Stimulated activated CD8-positive, alpha-beta memory T cell treated with anti-CD3 and anti-CD28 coated beads, Interleukin-15, amount 100 ng/mL, for 4 hours (primary cell): ENCODE measurements around the gene FAM83G.

Experiments
- DNase-seq, 2 donors: peaks; one replicate each; pipeline ENCODE4 v3.0.0-alpha.2; 2020; ENCODE audit warnings: low read depth in 2 of 2

FAM83G gene

GRCh38 chr17:19010729-19011505 is 6.4 kb upstream of the FAM83G start:
- DNase-seq, result no peak

GRCh38 chr17:19009970-19010369 is 5.4 kb upstream of the FAM83G start:
- no peak for DNase-seq

DNA sequence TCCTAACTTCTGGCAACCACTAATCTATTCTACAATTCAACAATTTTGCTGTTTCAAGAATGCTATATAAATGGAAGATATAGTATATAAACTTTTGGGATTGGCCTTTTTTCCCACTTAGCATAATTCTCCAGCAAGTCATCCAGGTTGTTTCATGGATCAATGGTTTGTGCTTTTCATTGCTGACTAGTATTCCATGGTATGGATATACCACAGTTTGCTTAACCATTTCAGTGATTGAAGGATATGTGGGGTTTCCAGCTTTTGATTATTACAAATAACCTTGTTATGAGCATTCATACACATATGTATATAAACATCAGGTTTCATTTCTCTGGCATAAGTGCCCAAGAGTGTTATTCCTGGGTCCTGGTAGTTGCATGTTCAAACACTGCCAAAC is 2.1 kb upstream of the FAM83G start:
- no peak for DNase-seq

DNA sequence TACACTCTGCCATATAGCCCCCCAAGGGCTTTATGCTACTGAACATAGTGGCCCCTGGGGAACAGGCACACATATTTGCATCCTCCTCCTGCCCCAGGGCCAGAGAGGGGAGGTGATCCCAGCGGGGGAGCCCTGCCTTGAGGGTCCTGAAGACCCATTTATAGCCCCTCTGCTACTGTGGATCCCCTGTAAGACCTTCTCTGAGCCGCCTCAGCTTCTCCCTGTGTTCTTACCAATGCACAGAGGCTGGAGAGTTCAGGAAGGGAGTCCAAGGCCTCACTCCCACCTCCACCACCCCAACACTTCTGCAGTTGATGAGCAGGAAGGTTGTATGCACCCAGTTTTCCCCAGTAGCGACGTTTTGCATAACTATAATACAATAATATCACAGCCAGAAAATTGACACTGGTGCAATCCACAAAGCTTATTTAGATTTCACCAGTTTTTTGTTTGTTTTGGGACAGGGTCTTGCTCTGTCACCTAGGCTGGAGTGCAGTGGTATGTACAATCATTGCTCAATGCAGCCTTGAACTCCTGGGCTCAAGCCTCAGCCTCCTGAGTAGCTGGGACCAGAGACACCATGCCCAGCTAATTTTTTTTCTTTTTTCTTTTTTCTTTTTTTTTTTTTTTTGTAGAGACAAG is 1.3 kb upstream of the FAM83G start:
- no peak for DNase-seq

- DNase-seq, result no peak
Measured at GRCh38 chr17:19005137-19005773, 691 bp upstream of the FAM83G start.

GRCh38 chr17:19003543-19004420 is 782 bp downstream of the FAM83G start:
- DNase-seq, result peak in 1 of 2 donors; percentile 37

DNA sequence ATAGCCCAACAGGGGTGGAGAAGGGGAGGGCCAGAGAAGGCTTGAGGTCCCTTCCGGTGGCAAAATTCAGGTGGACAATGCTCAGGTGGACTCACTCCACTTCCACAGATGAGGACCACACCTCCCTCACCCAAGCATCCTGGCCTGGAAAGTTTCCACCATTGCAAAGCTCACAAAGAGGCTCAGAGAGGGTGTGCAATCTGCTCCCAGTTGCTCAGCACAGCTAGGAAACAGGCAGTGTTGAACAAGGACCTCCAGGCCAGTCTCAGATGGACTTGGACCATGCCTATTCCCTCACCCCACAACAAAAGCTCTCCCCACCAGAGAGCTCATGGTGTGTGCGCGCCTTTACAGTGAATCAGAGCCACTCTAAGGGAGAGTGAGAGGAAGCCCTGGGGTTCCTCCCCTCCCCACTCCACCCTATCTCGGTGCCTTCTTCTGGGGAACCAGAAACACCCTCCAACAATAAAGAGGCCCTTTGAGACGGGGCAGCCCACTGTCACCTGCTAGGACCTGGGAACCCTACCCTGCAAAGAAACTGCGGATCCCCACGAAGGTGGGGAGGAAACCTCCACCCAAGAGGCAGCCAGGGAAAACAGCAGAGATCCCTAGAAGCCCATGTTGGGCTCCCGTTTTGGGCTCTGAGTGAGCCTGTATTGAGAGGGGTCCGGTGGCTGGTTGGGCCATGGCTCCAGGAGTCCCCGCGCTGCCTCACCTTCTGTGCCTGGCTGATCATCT is 1.6 kb downstream of the FAM83G start:
- DNase-seq, result no peak

DNA sequence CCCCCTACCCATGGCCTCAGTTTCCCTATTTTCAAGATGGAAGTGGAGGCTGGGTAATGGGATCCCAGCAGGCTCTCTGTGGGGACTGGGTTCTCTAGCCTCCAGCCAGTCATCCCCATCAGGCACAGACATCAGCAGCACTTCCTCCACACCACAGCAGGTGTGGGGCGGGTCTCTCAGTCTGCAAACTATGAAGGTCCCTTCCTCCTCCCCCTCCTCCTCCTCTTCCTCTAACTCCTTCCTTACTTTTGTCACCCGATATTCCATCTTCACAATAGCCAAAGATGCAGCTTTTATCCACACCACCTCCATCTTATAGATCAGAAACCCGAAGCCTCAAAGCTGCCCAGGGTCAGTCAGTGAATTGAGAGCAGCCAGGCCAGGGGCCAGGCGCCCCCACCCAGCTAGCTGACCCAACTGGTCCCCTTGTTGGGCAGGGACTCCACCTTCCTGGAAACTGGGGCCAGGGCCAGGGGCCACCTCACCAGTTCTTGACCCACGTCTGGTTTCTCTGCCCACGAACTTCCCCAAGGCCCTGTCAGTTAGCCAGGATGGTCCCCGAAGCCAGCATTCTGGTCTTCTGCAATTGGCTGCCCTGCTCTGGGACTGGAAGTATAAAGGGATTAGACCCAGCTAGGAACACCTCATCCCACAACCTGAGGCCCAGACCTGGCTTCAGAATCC is 2.5 kb downstream of the FAM83G start:
- no peak for DNase-seq

GRCh38 chr17:19000531-19001325 is 3.8 kb downstream of the FAM83G start:
- DNase-seq, result no peak

- DNase-seq, result no peak
Measured at GRCh38 chr17:18999911-19000310, 4.7 kb downstream of the FAM83G start.

- no peak for DNase-seq
Measured at GRCh38 chr17:18999394-18999793, 5.2 kb downstream of the FAM83G start.

DNA sequence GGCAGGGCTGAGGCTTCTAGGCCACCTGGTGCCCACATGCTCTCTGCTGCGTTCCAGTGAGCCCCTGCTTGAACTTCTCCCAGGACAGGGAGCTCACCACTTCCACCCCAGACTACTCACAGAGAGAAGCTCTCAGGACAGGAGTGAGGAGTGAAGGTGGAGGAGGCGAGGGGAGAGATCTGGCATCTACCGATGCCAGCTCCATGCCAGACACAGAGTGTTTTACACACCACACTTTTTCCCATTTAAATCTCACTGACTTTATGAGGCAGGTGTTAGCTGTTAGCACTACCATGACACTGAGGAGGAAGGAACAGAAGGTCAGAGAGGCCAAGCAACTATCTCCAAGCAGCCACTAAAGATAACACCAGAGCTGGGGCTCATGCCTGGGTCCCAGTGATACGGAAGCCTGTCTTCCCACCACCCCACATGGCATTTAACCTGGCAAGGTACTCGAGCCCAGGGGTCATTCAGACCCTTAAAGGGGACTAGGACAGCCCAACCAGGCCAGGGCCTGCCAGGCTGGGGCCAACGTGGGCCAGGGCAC is 6.8 kb downstream of the FAM83G start:
- no peak for DNase-seq

GRCh38 chr17:18996458-18996857 is 8.1 kb downstream of the FAM83G start:
- no peak for DNase-seq

DNA sequence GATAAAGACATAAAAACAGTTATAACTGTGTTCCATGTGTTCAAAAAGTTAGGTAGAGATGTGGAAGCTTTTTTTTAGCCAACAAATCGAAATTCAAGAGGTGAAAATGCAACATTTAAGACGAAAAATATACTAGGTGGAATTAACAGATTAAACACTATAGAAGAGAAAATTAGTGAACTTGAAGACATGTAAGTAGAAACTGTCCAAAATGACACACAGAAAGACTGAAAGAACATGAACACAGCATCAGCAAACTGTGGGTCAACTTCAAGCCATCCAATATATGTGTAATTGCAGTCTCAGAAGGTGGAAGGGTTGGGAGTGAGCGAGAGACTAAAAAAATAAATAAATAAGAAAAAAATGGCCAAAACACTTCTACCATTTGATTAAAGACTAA is 9.3 kb downstream of the FAM83G start:
- DNase-seq, result no peak

DNA sequence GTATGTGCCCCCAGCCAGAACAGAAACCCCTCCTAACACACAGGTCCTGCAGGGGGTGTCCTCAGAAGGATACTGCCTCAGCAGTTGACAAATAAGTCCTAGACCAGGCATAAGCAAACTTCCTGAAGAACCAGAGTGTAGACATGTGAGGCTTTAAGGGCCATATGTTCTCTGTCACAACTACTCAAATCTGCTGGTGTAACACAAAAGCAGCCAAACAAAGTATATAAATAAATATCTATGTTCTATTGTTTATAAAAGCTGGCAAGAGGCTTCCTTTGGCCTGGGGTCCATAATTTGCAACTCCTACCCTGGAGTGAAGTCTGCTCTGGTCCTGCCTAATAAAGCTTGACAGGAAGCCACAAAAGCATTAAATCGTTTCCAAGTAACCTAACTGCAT is 9.9 kb downstream of the FAM83G start:
- no peak for DNase-seq

- DNase-seq, result no peak
Measured at GRCh38 chr17:18993905-18994526, 10.5 kb downstream of the FAM83G start.

DNA sequence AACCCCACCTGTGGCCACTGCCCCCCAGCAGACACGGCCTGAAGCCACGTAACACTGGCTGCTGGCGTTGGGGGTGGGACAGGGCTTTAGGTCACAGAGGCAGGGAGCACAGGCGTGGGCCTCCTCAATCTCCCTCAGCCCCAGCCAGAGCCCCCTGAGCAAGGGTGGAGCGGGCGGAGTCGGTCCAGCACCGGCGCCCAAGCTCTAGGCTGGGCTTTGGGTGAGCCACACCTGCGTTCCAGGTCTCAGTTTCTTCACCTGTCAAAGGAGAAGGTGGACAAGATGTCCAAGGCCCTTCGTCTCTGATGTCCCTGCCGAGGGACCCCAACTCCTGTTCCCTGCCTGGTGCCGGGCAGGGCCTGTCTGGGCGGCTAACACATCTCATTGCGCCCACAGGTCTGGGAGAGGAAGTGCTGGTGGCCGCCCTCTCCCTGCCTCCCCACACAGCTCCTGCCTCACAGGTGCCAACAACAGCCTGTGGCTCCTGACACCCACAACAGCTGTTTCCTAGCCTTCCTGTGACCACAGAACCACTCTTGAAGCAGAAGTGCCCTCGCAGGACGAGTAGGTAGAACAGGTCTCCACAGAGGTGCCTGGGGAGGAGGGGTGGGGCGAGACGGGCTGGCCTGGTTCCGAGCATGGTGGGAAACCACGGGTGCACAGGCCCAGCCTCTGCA is 12.0 kb downstream of the FAM83G start:
- no peak for DNase-seq

GRCh38 chr17:18991531-18992315 is 12.8 kb downstream of the FAM83G start:
- no peak for DNase-seq
